HG02588 (cell line): Measurements from ENCODE around the gene CNDP1.

Experiments used
- ATAC-seq: cut with Tn5 transposase; IDR thresholded peaks from one replicate; pipeline ENCODE4 v1.9.1; 2021; ENCODE audit warnings: mild to moderate bottlenecking, moderate library complexity; ENCODE audit not compliant: unreplicated experiment

Gene CNDP1

GRCh38 chr18:74506448-74507084 is 27.7 kb upstream of the CNDP1 start:
- no peak for ATAC-seq

GRCh38 chr18:74507097-74507881 is 27.0 kb upstream of the CNDP1 start:
- ATAC-seq: no peak

GRCh38 chr18:74507927-74508326 is 26.4 kb upstream of the CNDP1 start:
- ATAC-seq: no peak

GRCh38 chr18:74508366-74508765 is 25.9 kb upstream of the CNDP1 start:
- ATAC-seq: no peak

- no peak for ATAC-seq
These were observed 25.5 kb upstream of the CNDP1 start for GRCh38 chr18:74508821-74509225.

GRCh38 chr18:74509856-74510769 is 24.2 kb upstream of the CNDP1 start:
- ATAC-seq: no peak

GRCh38 chr18:74510770-74511095 is 23.6 kb upstream of the CNDP1 start:
- no peak for ATAC-seq

- ATAC-seq: no peak
These were observed 22.5 kb upstream of the CNDP1 start for GRCh38 chr18:74511823-74512222.

GRCh38 chr18:74512321-74513053 is 21.8 kb upstream of the CNDP1 start:
- no peak for ATAC-seq

- no peak for ATAC-seq
These were observed 21.0 kb upstream of the CNDP1 start for GRCh38 chr18:74513149-74513882.

- no peak for ATAC-seq
These were observed 20.5 kb upstream of the CNDP1 start for GRCh38 chr18:74513883-74514205.

GRCh38 chr18:74514860-74515495 is 19.3 kb upstream of the CNDP1 start:
- no peak for ATAC-seq

- no peak for ATAC-seq
These were observed 18.6 kb upstream of the CNDP1 start for GRCh38 chr18:74515620-74516231.

GRCh38 chr18:74516271-74517235 is 17.7 kb upstream of the CNDP1 start:
- ATAC-seq: no peak

- no peak for ATAC-seq
These were observed 17.1 kb upstream of the CNDP1 start for GRCh38 chr18:74517236-74517630.

GRCh38 chr18:74518456-74519295 is 15.6 kb upstream of the CNDP1 start:
- no peak for ATAC-seq

GRCh38 chr18:74519320-74520095 is 14.8 kb upstream of the CNDP1 start:
- ATAC-seq: no peak
